ENCODE measurements around the gene ATP8B4. TPM values are rescaled to one million over a fixed set of nuclear protein-coding genes. Genes with fewer than 3 reads are reported as not detected.

Gene ATP8B4
- total RNA-seq, 2 experiments from 2014 or later, result 2.7 to 4.2 TPM

DNA sequence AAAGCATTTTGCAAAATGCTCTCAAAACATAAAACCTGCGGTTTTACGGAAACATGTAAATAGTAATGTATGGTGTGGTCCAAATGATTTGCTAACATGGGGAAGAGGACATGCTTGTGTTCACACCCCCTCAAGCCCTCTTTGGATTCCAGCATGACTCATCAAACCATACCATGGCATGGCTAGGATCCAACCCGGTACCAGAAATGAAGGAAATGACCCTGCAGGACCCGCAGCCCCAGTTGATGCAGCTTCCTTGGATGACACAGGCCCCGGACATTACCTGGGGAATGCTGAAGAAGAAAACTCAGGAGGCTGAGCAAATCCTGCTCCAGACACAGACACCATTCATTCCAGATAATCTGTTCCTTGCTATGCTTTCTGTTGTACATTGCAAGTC is 275.3 kb downstream of the ATP8B4 start:
- Mint-ChIP-seq H3K36me3 (no peaks in the 10 kb centered on the region), H3K4me1 (ENCODE audit: low read depth) (no peaks in the 10 kb centered on the region), H3K27ac (no peak overlapping the region), H3K9me3 (peaks cover 5% of the 10 kb centered on the region), H3K27me3 (no peaks in the 10 kb centered on the region), H3K4me3 (no peak overlapping the region)
- CTCF ChIA-PET, result no interaction called here
- intact Hi-C loops (cut with micrococcal nuclease), result no loop called here
- POLR2A ChIA-PET, result no interaction called here
- DNase-seq, result no peak

DNA sequence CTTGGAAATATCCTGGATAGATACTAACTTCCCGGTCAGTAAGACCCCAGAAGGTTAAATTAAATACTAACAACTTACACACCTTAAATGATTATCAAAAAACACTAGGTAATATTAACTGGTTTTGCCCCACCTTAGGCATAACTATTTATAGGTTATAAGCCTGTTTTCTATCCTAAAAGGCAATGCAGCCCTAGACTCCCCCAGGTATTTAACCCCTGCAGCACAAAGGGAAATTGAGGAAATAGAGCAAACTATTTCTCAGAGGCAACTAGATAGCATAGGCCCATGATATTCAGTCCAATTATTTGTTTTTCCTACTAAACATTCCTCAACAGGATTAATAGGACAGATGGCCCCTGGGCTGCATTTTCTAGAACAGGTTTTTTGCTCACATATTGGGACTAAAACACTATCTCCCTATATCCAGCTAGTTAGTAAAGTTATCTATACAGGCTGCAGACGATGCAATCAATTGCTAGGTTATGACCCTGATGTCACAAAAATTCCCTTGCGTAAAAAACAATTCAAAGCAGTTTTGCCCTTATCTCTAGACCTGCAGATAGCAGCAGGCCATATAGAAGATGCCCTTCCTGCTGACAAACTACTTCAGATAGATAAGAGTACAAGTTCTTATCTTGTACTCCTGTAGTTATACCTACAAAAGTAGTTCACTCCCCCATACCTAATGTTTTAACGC is 276.9 kb downstream of the ATP8B4 start:
- no peak for DNase-seq
- Mint-ChIP-seq H3K36me3 (no peaks in the 10 kb centered on the region), H3K27me3 (no peaks in the 10 kb centered on the region), H3K9me3 (peaks cover 10% of the 10 kb centered on the region), H3K4me3 (no peak overlapping the region), H3K27ac (no peak overlapping the region), H3K4me1 (ENCODE audit: low read depth) (no peaks in the 10 kb centered on the region)
- CTCF ChIA-PET, result no interaction called here
- POLR2A ChIA-PET, result no interaction called here
- intact Hi-C loops (cut with micrococcal nuclease), result no loop called here

DNA sequence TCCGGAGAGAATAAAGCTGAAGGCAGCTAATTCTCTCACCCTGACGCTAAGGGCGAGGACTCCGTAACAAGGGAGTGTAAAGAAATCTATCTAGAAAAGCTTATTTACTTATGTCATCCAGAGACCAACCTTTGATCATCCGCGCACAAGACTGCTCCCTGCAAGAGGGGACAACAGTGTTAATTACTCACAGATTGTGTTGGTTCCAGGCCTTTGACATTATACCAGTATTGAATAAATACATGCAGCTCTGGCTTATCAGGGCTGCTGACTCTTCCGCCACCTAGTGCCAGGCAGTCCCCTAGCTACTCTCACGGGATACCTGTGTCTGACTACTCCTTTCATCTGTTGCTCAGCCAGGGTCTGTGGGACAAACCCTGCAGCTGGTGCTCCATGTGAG is 286.5 kb downstream of the ATP8B4 start:
- no peaks in the 10 kb centered on the region for H3K36me3 Mint-ChIP-seq
- CTCF ChIA-PET, result interaction anchor here (0.6 kb wide), 1 partner anchor 84 kb away, joined by 3 read pairs; no protein-coding TSS in a partner anchor
- H3K4me3 Mint-ChIP-seq, result no peak overlapping the region
- intact Hi-C loops (cut with micrococcal nuclease), result no loop called here
- POLR2A ChIA-PET, result no interaction called here
- peak; percentile 10 for DNase-seq
- H3K27me3 Mint-ChIP-seq, result no peaks in the 10 kb centered on the region
- no peaks in the 10 kb centered on the region for H3K9me3 Mint-ChIP-seq
- no peaks in the 10 kb centered on the region for H3K4me1 Mint-ChIP-seq (ENCODE audit: low read depth)
- no peak overlapping the region for H3K27ac Mint-ChIP-seq

DNA sequence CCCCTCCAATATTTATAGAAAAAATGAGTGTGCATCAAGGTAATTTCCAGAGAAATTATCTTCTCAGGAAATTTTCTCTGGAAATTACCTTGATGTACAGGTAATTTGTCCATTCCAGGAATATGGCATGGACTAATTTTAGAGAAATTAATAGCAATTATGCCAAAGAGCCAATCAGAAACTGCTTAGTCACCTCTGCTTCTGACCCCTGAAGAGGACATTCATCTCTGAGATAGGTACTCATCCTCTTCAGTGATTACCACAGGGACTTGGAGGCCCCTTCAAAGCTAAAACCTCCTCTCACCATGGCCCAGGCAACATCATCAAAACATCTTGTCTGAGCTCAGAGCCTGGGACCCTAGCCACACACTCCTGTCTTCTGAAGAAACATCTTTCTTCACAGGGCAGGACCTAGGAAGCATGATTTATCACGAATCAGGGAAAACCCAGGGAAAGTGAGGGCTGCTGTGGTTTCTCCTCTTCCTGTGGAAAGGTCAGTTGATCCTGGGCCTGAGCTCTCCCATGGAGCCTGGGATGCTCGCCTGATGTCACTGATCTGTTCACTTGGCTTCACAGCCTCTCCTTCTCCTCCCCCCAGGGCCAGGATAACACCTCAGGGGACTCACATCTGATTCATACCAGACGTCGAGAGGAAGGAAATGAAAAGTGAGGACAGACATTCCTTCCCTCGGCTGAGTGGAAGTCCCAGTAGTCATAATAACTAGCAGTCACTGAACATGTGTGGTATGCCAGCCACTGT is 287.6 kb downstream of the ATP8B4 start:
- H3K27me3 Mint-ChIP-seq, result no peaks in the 10 kb centered on the region
- ChIA-PET CTCF (interaction anchor here (0.6 kb wide), 1 partner anchor 173 kb away, joined by 4 read pairs; no protein-coding TSS in a partner anchor), POLR2A (no interaction called here)

DNA sequence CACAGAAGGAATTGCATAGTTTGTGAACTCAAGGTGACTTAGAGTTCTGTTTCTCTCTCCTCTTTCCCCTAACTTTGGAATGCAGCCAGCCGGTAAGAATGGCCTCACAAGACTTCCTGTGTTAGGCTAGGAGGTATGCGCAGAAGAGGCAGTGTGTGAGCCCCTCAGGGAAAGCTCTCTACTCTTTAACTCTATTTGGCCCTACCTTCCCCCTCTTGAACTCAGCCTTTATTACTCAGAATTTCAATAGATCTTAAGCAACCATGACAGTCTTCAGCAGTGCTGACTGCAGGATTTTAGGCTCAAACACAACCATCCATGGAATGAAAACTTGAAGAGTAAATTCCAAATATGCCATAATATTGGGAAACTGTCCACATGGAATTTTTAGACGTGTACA is 288.6 kb downstream of the ATP8B4 start:
- ChIA-PET POLR2A (no interaction called here), CTCF (no interaction called here)
- Mint-ChIP-seq H3K9me3 (no peaks in the 10 kb centered on the region), H3K4me1 (ENCODE audit: low read depth) (no peaks in the 10 kb centered on the region), H3K27me3 (no peaks in the 10 kb centered on the region), H3K36me3 (no peaks in the 10 kb centered on the region), H3K27ac (no peak overlapping the region), H3K4me3 (no peak overlapping the region)
- no peak for DNase-seq
- intact Hi-C loops (cut with micrococcal nuclease), result no loop called here

More for the DNA sequence above, 287.6 kb downstream of the ATP8B4 start:
- H3K9me3 Mint-ChIP-seq, result no peaks in the 10 kb centered on the region
- no peak overlapping the region for H3K4me3 Mint-ChIP-seq
- DNase-seq, result no peak
- H3K36me3 Mint-ChIP-seq, result no peaks in the 10 kb centered on the region
- H3K27ac Mint-ChIP-seq, result no peak overlapping the region
- intact Hi-C loops (cut with micrococcal nuclease), result no loop called here
- no peaks in the 10 kb centered on the region for H3K4me1 Mint-ChIP-seq (ENCODE audit: low read depth)

DNA sequence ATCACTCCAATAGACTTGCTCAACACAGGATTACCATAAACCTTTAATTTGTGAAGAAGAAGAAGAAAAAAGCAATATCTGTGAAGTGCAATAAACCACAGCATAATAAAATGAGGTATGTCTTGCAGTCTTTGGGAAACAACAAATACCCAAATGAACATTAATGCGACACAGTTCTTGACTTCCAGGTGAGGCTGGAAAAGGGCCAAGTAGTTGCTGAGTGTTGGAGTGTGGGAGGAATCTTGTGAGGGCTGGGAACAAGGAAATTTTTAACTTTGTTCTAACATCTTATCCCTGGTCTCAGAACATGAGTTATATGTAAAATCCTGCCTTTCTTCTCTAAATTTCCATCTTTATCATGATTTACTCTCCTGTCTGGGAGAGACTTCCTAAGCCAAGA is 291.7 kb downstream of the ATP8B4 start:
- POLR2A ChIA-PET, result no interaction called here
- Mint-ChIP-seq H3K9me3 (no peaks in the 10 kb centered on the region), H3K4me3 (no peak overlapping the region), H3K36me3 (no peaks in the 10 kb centered on the region), H3K27me3 (no peaks in the 10 kb centered on the region), H3K27ac (no peak overlapping the region), H3K4me1 (ENCODE audit: low read depth) (no peaks in the 10 kb centered on the region)
- CTCF ChIA-PET, result no interaction called here
- intact Hi-C loops (cut with micrococcal nuclease), result no loop called here
- no peak for DNase-seq

DNA sequence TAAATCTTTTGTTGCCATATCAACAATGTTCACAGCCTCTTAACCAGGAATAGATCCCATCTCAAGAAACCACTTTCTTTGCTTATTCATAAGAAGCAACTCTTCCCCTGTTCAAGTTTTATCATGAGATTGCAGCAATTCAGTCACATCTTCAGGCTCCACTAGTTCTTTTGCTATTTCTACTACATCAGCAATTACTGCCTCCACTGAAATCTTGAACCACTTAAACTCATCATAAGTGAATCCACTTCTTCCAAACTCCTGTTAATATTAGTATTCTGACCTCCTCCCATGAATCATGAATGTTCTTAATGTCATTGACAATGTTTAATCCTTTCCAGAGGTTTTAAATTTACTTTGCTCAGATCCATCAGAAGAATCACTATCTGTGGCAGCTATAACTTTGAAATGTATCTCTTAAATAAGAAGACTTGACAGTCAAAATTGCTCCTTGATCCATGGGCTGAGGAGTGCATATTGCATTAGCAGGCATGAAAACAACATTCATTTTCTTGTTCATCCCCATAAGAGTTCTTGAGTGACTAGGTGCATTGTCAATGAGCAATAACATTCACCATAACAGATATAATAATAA is 292.3 kb downstream of the ATP8B4 start:
- no peaks in the 10 kb centered on the region for H3K4me1 Mint-ChIP-seq (ENCODE audit: low read depth)
- intact Hi-C loops (cut with micrococcal nuclease), result no loop called here
- H3K27ac Mint-ChIP-seq, result no peak overlapping the region
- ChIA-PET CTCF (no interaction called here), POLR2A (no interaction called here)
- no peaks in the 10 kb centered on the region for H3K9me3 Mint-ChIP-seq
- no peaks in the 10 kb centered on the region for H3K36me3 Mint-ChIP-seq
- no peak for DNase-seq
- H3K27me3 Mint-ChIP-seq, result no peaks in the 10 kb centered on the region
- no peak overlapping the region for H3K4me3 Mint-ChIP-seq

DNA sequence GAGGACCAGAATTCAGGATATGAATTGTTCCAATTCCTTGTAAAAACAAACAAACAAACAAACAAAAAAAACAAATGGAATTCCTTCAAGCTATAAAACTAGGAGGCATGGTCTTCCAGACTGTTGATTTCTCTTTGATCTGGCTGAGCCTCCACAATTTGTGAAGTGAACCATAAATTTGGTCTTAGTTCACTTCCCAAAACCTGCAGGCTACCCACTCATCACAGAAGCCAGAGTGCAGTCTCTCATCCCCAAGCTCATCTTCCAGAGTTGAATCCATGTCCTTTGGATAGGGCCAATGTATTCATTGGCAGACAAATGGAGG is 294.3 kb downstream of the ATP8B4 start:
- Mint-ChIP-seq H3K27me3 (no peaks in the 10 kb centered on the region), H3K36me3 (no peaks in the 10 kb centered on the region), H3K4me1 (ENCODE audit: low read depth) (no peaks in the 10 kb centered on the region), H3K4me3 (no peak overlapping the region), H3K9me3 (no peaks in the 10 kb centered on the region), H3K27ac (no peak overlapping the region)
- ChIA-PET POLR2A (no interaction called here), CTCF (no interaction called here)
- intact Hi-C loops (cut with micrococcal nuclease), result no loop called here
- no peak for DNase-seq

DNA sequence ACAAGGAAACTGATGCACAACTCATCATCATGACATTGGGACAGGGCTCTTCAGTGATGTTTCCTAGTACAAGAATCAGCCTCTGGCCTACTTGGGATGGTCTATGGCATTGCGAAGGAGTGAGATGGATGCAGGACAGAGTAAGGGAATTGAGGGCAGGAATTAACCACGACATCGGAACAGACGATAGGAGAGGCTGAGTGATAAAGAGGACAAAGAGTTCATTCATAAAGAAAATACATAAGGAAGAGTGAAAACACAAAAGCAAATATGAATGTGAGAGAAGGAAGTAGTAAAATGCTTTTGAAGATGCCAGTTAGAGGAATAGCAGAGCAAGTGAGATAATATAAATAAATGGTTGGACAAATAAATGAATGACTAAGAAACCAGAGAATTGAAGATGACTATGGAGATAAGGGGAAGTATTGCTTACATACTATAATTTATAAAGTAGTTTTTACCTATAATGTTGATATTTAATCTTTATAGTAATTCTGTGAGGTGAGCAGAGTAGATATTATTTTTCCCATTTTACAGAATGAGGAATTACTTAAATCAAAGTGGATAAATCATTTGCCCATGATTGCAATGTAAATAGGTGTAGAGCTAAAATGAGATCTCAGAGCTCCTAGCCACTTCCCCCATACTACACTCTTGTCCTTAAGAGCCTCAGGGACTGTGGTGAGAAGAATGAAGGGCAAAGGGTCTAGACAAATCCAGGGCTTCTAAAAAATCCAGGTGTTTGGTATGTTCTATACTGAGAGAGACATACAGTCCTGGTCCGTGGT is 294.9 kb downstream of the ATP8B4 start:
- ChIA-PET POLR2A (no interaction called here), CTCF (no interaction called here)
- Mint-ChIP-seq H3K4me3 (no peak overlapping the region), H3K4me1 (ENCODE audit: low read depth) (no peaks in the 10 kb centered on the region), H3K9me3 (no peaks in the 10 kb centered on the region), H3K27ac (no peak overlapping the region), H3K36me3 (no peaks in the 10 kb centered on the region), H3K27me3 (no peaks in the 10 kb centered on the region)
- intact Hi-C loops (cut with micrococcal nuclease), result no loop called here
- DNase-seq, result no peak

DNA sequence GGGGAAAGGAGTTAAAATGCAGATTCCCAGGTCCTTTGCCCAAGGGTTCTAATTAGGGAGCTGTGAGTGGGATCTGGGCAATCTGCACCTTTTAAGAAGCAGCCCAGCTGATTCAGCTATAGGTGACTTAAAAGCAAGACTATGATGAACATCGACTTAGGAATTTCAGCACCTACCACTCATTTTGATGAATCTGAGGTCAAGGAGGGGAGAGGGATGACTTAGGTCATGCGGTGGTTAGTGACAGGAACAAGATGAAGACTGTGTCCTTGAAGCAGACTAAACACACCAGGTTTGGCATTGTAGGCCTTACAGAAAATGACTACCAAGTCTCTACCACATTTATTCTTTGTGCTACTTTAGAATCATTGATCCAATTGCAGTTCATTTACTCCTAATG is 301.9 kb downstream of the ATP8B4 start:
- Mint-ChIP-seq H3K27me3 (peaks cover 4% of the 10 kb centered on the region), H3K36me3 (no peaks in the 10 kb centered on the region), H3K4me3 (no peak overlapping the region), H3K27ac (no peak overlapping the region), H3K9me3 (no peaks in the 10 kb centered on the region), H3K4me1 (ENCODE audit: low read depth) (no peaks in the 10 kb centered on the region)
- ChIA-PET POLR2A (no interaction called here), CTCF (no interaction called here)
- intact Hi-C loops (cut with micrococcal nuclease), result no loop called here
- DNase-seq, result no peak

DNA sequence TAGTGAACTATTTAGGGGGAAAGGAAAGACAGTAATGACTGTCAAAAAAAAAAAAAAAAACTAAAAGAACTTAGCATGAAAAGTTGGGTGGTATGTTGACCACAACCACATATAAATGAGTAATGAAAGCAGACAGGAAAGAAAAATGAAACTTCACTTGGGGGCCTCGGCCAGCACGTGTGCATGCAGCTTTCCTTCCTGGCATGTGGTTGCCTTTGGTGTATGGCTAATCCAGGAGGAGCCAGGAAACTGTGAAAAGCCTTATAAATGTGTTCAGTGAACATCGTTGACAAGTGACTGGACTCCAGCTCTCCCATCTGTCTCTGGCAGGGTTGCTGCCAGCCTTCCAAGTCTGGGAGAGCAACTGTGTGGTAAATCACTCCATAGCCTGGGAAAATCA is 303.1 kb downstream of the ATP8B4 start:
- H3K9me3 Mint-ChIP-seq, result no peaks in the 10 kb centered on the region
- intact Hi-C loops (cut with micrococcal nuclease), result no loop called here
- no peak overlapping the region for H3K4me3 Mint-ChIP-seq
- POLR2A ChIA-PET, result no interaction called here
- H3K27me3 Mint-ChIP-seq, result peaks cover 4% of the 10 kb centered on the region
- CTCF ChIA-PET, result no interaction called here
- DNase-seq, result no peak
- no peak overlapping the region for H3K27ac Mint-ChIP-seq
- no peaks in the 10 kb centered on the region for H3K4me1 Mint-ChIP-seq (ENCODE audit: low read depth)
- H3K36me3 Mint-ChIP-seq, result no peaks in the 10 kb centered on the region

DNA sequence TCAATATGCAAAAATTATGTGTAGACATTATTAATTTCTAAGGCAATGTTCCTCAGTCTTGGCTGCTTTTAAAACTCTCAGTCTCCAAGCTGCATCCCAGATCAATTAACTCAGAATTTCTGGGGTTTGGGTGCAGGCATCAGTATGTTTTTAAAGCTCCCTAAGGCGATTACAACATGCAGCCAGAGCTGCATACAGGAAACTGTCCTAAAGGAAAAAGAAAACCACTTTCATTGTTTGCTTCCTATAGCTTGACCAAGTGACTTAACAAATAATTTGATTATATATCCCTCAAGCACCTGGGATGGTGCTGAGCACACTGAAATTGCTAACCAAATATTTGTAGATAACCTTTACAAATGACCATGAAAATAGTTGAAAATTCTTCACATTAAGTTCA is 303.5 kb downstream of the ATP8B4 start:
- Mint-ChIP-seq H3K27me3 (peaks cover 4% of the 10 kb centered on the region), H3K27ac (no peak overlapping the region), H3K4me3 (no peak overlapping the region), H3K4me1 (ENCODE audit: low read depth) (no peaks in the 10 kb centered on the region), H3K36me3 (no peaks in the 10 kb centered on the region), H3K9me3 (no peaks in the 10 kb centered on the region)
- intact Hi-C loops (cut with micrococcal nuclease), result no loop called here
- ChIA-PET POLR2A (no interaction called here), CTCF (no interaction called here)
- DNase-seq, result no peak

All from activated CD4-positive, alpha-beta memory T cell treated with anti-CD3 and anti-CD28 coated beads for 36 hours (primary cell).